Activated B cell treated with CpG ODN at 0.5 μM for 24 hours (primary cell): ENCODE data around the gene KLF16. TPM values are rescaled to one million over a fixed set of nuclear protein-coding genes. Genes with fewer than 3 reads are reported as not detected.

Experiments
- ATAC-seq: fragments of 200-7000 bp; cut with Tn5 transposase; one replicate; pipeline ENCODE4 v1.10.0; 2021; ENCODE audit warnings: low read depth, mild to moderate bottlenecking, moderate library complexity
- CTCF ChIA-PET: fragments of 350-600 bp; sonication (Branson Sonifier 250); formaldehyde crosslinking; loops from one replicate; lab custom pipeline; 2021; ENCODE audit warnings: antibody characterized with exemption; lab: Charles Lee
- POLR2A ChIA-PET: fragments of 350-600 bp; sonication (Branson Sonifier 250); formaldehyde crosslinking; loops from one replicate; lab custom pipeline; 2021; ENCODE audit warnings: antibody characterized with exemption; lab: Charles Lee
- DNase-seq: peaks from one replicate; pipeline ENCODE4 v3.0.0; 2022
- H3K27ac Mint-ChIP-seq: one replicate; pipeline ENCODE4 v1.8.0; 2020; ENCODE audit warnings: mixed read lengths
- H3K27me3 Mint-ChIP-seq: one replicate; pipeline ENCODE4 v1.8.0; 2021; ENCODE audit warnings: mixed read lengths
- H3K36me3 Mint-ChIP-seq: one replicate; pipeline ENCODE4 v1.8.0; 2021; ENCODE audit warnings: low read depth, mixed read lengths
- H3K4me1 Mint-ChIP-seq: one replicate; pipeline ENCODE4 v1.8.0; 2021; ENCODE audit warnings: mixed read lengths
- H3K4me3 Mint-ChIP-seq: one replicate; pipeline ENCODE4 v1.8.0; 2020; ENCODE audit warnings: mild to moderate bottlenecking, mixed read lengths
- H3K9me3 Mint-ChIP-seq: one replicate; pipeline ENCODE4 v1.8.0; 2020; ENCODE audit warnings: mixed read lengths
- intact Hi-C: fragments of 100-400 bp; cut with micrococcal nuclease; formaldehyde crosslinking; loops from one replicate; pipeline ENCODE4 v1.15.1; 2024
- total RNA-seq: library from RNA; stranded (reverse); gene quantifications from 2 replicates; pipeline ENCODE4 v1.2.3, GENCODE V29; 2022
- TF ChIP-seq, protein P1 (sequence below): fragments of 200-600 bp; IDR thresholded peaks from one replicate; pipeline ENCODE4 v1.8.0; 2022; ENCODE audit warnings: antibody characterized with exemption, mild to moderate bottlenecking

The KLF16 gene
- total RNA-seq, 1 donor from 2014 or later: 25.2 TPM

DNA sequence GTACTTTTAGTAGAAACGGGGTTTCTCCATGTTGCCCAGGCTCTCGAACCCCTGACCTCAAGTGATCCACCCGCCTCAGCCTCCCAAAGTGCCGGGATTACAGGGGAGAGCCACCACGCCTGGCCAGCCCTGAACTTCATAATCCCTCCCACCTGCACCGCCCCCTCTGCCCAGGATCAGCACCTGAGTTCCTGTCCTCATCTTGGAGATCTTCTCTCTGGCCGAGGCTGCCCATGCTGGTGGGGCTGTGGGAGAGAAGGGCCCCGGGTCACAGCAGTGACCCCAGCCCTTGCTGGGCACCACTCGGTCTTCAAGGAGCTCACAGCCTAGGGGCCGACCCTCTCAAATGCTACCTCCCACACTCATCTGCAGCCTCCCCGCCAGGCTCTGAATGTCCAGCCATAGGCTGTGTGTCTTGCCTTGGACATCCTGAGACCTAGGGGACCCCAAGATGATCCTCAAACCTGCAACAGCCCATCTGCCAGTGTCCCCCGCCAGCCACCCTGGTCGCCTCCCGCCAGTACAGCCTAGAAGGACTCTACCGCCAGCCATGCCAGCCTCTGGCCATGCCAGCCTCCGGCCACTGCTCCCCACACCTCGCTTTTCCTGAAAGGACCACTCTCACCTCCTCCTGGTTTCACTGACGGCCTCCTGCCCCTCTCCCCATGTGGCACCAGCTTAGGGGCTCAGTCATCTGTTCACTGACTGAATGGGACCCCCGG, 52.8 kb downstream of the KLF16 start:
- H3K4me1 Mint-ChIP-seq: peaks cover 14% of the 10 kb centered on the region
- TF ChIP-seq, protein P1, sequence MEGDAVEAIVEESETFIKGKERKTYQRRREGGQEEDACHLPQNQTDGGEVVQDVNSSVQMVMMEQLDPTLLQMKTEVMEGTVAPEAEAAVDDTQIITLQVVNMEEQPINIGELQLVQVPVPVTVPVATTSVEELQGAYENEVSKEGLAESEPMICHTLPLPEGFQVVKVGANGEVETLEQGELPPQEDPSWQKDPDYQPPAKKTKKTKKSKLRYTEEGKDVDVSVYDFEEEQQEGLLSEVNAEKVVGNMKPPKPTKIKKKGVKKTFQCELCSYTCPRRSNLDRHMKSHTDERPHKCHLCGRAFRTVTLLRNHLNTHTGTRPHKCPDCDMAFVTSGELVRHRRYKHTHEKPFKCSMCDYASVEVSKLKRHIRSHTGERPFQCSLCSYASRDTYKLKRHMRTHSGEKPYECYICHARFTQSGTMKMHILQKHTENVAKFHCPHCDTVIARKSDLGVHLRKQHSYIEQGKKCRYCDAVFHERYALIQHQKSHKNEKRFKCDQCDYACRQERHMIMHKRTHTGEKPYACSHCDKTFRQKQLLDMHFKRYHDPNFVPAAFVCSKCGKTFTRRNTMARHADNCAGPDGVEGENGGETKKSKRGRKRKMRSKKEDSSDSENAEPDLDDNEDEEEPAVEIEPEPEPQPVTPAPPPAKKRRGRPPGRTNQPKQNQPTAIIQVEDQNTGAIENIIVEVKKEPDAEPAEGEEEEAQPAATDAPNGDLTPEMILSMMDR: no peak
- DNase-seq: no peak
- no peak overlapping the region for H3K27ac Mint-ChIP-seq
- ChIA-PET POLR2A (interaction anchor here (0.8 kb wide), 1 partner anchor 542 kb away, joined by 4 read pairs; the partner anchor contains the start of gene CIRBP), CTCF (no interaction called here)
- H3K27me3 Mint-ChIP-seq: no peaks in the 10 kb centered on the region
- no peaks in the 10 kb centered on the region for H3K9me3 Mint-ChIP-seq
- peaks cover 7% of the 10 kb centered on the region for H3K36me3 Mint-ChIP-seq
- intact Hi-C loops: loop anchor here (5.0 kb wide), 2 partner anchors 263 to 533 kb away; partner anchors contain the start of gene FAM174C
- H3K4me3 Mint-ChIP-seq: no peak overlapping the region
- ATAC-seq: no peak

DNA sequence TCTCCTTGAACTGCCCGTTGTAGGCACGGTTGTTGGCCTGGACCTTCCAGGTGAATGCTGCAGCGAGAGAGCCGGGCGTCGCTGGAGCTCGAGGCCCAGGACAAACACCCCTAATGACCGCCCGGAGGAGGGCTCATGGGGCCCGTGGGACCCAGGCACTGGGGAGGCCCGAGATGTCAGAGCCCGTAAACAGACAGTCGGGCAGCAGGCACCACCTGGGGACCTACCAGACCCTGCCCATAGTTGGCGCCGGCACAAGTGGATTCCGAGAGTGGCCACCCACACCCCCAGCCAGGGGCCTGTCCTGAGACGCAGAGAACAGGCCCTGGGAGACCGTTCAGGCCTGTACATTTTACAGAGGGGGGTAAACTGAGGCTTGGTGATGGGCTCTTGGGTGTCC, 53.7 kb downstream of the KLF16 start:
- TF ChIP-seq, protein P1: no peak
- Mint-ChIP-seq H3K27me3 (no peaks in the 10 kb centered on the region), H3K4me3 (no peak overlapping the region), H3K9me3 (no peaks in the 10 kb centered on the region), H3K36me3 (peaks cover 2% of the 10 kb centered on the region), H3K4me1 (peaks cover 14% of the 10 kb centered on the region), H3K27ac (no peak overlapping the region)
- DNase-seq: no peak
- ATAC-seq: no peak
- ChIA-PET POLR2A (no interaction called here), CTCF (no interaction called here)
- intact Hi-C loops: loop anchor here (5.0 kb wide), 2 partner anchors 262 to 532 kb away; partner anchors contain the start of gene FAM174C

DNA sequence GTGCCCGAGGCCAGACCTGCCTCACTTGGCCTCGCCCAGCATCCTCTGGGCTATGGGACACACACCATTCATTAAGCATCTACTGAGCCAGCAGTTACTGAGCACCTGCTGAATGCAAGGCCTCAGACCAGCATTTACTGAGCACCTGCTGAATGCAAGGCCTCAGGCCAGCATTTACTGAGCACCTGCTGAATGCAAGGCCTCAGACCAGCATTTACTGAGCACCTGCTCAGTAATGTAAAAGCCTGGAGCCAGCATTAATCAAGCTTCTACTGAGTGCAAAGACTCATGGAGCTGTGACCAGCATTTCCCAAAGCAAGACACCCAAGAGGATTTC, 55.0 kb downstream of the KLF16 start:
- no peaks in the 10 kb centered on the region for H3K27me3 Mint-ChIP-seq
- no peak for DNase-seq
- peaks cover 12% of the 10 kb centered on the region for H3K4me1 Mint-ChIP-seq
- TF ChIP-seq, protein P1: no peak
- no peaks in the 10 kb centered on the region for H3K9me3 Mint-ChIP-seq
- no peaks in the 10 kb centered on the region for H3K36me3 Mint-ChIP-seq
- POLR2A ChIA-PET: no interaction called here
- intact Hi-C loops: no loop called here
- H3K4me3 Mint-ChIP-seq: no peak overlapping the region
- H3K27ac Mint-ChIP-seq: no peak overlapping the region
- CTCF ChIA-PET: no interaction called here
- ATAC-seq: no peak

DNA sequence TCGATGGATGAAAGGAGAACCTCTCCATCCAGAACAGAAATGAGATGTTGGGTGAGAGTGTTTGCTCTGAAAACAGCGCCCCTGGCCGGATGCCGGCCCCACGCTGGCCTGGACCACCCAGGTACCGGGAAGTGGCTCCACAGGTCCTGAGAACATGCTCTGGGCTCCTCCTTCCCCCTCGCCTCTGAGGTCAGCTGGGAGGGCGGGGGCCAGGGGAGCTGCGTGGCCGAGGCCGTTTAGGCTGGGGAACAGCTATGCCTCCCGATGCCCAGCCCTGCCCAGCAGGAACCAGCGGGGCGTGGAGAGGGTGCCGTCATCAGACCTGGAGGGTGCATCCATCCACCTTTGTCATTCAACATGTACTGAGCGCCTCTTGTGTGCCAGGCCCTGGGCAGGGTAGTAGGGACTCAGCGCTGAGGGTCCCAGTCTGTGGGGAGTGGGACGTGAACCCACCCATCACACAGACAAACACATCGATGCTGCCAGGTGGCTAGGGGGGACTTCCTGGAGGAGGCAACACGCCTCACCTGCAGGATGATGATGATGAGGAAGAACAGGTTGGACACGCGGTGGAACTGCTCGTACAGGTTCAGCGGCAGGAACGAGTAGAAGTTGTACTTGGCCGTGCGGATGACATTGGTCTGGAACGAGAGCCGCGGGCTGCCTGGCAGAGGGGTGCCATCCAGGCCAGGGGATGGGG, 55.5 kb downstream of the KLF16 start:
- H3K4me1 Mint-ChIP-seq: peaks cover 8% of the 10 kb centered on the region
- no peak overlapping the region for H3K4me3 Mint-ChIP-seq
- TF ChIP-seq, protein P1: no peak
- CTCF ChIA-PET: no interaction called here
- H3K27ac Mint-ChIP-seq: no peak overlapping the region
- no peaks in the 10 kb centered on the region for H3K27me3 Mint-ChIP-seq
- ATAC-seq (no peak), DNase-seq (no peak)
- H3K9me3 Mint-ChIP-seq: no peaks in the 10 kb centered on the region
- no peaks in the 10 kb centered on the region for H3K36me3 Mint-ChIP-seq
- intact Hi-C loops: no loop called here
- POLR2A ChIA-PET: no interaction called here

DNA sequence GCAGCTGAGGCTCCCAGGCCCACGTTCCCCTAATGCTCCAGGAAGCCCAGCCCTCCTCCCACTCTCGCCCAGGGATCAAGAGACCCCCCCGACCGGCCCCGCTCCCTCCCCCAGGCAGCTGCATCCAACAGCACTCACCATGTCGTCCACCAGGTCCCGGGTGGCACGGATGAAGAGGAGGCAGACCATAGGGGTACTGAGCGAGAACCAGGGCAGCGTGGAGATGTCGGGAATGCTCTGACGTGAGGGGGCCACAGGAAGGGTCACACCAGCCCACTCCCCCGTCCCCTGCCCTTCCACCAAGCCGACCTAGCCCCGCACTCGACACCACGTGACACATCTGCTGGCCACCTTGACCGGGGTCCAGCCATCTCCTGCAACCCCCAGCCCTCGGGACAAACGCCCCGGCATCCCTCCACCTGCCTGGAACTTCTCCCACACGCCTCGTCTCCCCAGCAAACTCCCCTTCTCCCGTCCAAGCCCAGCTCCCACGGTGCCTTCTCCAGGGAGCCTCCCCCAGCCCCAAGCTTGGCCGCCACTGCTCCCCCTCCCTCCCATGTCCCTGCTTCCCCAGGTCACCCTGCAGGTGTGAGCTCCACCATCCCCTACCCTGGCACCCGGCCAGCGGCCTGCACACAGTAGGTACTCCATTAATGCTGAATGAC, 56.2 kb downstream of the KLF16 start:
- CTCF ChIA-PET: no interaction called here
- H3K9me3 Mint-ChIP-seq: no peaks in the 10 kb centered on the region
- intact Hi-C loops: no loop called here
- H3K4me1 Mint-ChIP-seq: peaks cover 2% of the 10 kb centered on the region
- H3K27ac Mint-ChIP-seq: no peak overlapping the region
- TF ChIP-seq, protein P1: no peak
- H3K27me3 Mint-ChIP-seq: no peaks in the 10 kb centered on the region
- POLR2A ChIA-PET: no interaction called here
- H3K4me3 Mint-ChIP-seq: no peak overlapping the region
- ATAC-seq (no peak), DNase-seq (no peak)
- no peaks in the 10 kb centered on the region for H3K36me3 Mint-ChIP-seq
